Epithelial cell of esophagus (primary cell): ENCODE measurements around the gene ZSWIM8.
A peak's percentile ranks its signal among the peaks of the same experiment; 100 is the strongest.
"Not testable (repeated sequence)": the region's sequence is repeated elsewhere in the genome, so short reads cannot be mapped to it uniquely, and the experiment has no call there.

Experiments used
- DNase-seq: peaks from one replicate; pipeline ENCODE4 v3.0.0; 2010; ENCODE audit warnings: low read depth
- H3K4me3 ChIP-seq: 2 replicates; pipeline ENCODE4 v1.5.1; 2011; ENCODE audit warnings: mild to moderate bottlenecking, low read length, control low read depth
- TF ChIP-seq, protein P1 (sequence below): IDR thresholded peaks from 2 replicates; pipeline ENCODE4 v1.5.1; 2011; ENCODE audit warnings: low read depth, mild to moderate bottlenecking, low read length, control low read depth, inconsistent platforms; ENCODE audit not compliant: insufficient read depth; ENCODE audit errors: missing control alignments

ZSWIM8 gene

GRCh38 chr10:73781548-73781878, 3.9 kb upstream of the ZSWIM8 start:
- H3K4me3 ChIP-seq = peak overlapping the region; percentile 81
- no peak for DNase-seq
- TF ChIP-seq, protein P1, sequence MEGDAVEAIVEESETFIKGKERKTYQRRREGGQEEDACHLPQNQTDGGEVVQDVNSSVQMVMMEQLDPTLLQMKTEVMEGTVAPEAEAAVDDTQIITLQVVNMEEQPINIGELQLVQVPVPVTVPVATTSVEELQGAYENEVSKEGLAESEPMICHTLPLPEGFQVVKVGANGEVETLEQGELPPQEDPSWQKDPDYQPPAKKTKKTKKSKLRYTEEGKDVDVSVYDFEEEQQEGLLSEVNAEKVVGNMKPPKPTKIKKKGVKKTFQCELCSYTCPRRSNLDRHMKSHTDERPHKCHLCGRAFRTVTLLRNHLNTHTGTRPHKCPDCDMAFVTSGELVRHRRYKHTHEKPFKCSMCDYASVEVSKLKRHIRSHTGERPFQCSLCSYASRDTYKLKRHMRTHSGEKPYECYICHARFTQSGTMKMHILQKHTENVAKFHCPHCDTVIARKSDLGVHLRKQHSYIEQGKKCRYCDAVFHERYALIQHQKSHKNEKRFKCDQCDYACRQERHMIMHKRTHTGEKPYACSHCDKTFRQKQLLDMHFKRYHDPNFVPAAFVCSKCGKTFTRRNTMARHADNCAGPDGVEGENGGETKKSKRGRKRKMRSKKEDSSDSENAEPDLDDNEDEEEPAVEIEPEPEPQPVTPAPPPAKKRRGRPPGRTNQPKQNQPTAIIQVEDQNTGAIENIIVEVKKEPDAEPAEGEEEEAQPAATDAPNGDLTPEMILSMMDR = no peak

DNA sequence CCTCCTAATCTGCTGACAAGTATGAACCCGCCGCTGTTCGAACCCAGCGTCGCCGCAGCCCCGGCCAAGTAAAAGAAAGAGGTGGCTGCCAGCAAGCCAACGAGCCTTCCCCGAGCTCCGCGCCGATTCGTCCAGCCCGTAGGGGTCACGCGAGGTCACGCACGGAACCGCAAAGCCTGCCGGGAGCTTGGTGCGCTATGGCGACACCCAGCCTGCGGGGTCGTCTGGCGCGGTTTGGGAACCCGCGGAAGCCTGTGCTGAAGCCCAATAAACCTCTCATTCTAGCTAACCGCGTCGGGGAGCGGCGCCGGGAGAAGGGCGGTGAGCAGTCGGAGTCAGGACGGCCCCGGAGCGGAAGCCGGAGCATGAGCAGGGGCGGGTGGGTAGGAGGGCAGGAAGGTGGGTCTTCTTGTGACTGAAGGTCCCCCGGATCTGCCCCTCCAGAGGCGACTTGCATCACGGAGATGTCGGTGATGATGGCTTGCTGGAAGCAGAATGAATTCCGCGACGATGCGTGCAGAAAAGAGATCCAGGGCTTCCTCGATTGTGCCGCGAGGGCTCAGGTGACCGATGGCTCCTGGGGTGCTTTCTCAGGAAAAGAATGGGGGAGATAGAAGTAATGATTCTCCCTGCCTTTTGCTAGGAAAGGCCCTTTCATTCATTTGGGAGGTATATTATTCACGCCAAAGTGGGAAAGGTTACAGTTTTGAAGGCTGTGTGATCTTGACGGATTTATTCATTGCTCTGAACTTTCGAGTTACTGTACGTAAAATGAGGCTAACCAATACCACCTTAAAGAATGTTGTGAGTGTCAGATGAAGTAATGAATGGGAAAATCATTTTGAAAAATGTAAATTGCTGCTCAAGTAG, 3.3 kb upstream of the ZSWIM8 start, which contains the start of gene CHCHD1:
Gene CHCHD1 (plus strand): TSS at position 170 of the 870 bp plus-strand sequence. CDS start 28 bp downstream, at position 198.
- H3K4me3 ChIP-seq = peak within 1 kb of the TSS; percentile 81
- TF ChIP-seq, protein P1 = no peak
- peak; percentile 86 for DNase-seq

- TF ChIP-seq, protein P1 = no peak
- no peak for DNase-seq
- peak overlapping the region; percentile 81 for H3K4me3 ChIP-seq
Observed at GRCh38 chr10:73782749-73783085, 2.7 kb upstream of the ZSWIM8 start.

DNA sequence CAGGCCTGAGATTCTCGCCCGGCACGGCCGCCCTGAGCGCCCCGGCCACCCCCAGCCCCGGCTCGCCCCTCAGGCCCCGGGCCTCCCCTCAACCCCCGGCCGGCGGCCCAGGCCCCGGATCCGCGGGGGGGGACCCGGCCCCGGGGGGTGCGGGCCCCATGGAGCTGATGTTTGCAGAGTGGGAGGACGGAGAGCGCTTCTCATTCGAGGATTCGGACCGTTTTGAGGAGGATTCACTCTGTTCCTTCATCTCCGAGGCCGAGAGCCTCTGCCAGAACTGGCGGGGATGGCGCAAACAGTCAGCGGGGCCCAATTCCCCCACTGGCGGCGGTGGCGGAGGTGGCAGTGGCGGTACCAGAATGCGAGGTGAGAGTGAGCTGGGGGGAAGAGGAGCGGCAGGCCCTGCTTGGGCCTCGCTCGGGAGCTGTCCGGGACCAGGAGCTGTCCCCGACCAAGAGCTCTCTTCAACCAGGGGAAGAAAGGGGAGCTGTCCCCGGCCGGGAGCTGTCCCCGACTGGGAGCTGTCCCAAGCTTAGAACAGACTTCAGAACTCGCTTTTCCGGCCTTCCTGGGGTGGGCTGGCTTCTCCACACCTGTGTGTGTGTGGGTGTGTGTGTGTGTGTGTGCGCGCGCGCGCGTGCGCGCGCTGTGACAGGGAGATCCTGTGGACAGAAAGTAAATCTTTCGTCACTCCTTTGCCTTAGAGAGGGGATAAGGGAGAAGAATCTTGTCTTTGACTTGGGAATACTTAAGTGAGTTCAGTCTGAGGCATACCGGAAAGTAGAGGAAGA, 510 bp downstream of the ZSWIM8 start:
- peak overlapping the region; percentile 88 for H3K4me3 ChIP-seq
- TF ChIP-seq, protein P1 = no peak
- DNase-seq = peak; percentile 73

DNA sequence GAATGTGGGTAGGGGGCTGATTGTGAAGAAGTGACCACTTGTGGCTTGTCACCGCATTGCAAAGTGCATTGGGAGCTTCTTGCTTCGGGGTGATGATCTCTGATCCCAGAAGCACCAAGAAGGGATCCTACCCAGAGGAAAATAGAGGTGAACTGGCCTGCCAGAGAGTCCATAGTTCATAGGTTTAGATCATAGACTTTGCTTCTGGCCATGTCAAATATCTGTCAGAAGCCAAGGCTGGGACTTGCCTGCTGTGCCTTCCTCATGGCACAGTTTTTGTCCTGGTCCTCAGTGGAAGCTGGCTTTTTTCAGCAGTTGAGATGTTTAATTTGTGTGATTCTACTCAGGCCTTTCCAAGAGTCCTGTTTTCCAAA, 1.1 kb downstream of the ZSWIM8 start:
- TF ChIP-seq, protein P1 = no peak
- H3K4me3 ChIP-seq = peak overlapping the region; percentile 88
- no peak for DNase-seq

DNA sequence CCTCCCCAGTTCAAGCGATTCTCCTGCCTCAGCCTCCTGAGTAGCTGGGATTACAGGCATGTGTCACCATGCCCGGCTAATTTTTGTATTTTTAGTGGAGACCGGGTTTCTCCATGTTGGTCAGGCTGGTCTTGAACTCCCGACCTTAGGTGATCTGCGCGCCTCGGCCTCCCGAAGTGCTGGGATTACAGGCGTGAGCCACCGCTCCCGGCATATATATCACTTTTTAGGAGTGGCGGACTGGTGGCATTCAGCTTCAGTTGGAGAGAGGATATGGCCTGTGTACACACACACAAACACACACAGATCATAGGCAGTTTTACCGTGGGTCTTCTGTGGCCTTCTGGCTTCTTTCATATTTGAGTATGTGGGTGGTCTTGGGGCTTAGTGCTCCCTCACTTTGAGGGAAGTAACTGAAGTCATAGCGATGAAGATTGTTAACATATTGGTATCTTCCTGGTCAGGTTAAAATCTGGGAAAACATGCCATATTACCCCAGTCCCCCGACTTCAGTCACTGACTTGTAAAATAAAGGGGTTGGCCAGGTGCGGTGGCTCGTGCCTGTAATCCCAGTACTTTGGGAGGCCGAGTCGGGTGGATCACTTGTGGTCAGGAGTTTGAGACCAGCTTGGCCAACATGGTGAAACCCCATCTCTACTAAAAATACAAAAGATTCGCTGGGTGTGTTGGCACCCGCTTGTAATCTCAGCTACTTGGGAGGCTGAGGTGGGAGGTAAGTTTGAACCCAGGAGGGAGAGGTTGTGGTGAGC, 1.8 kb downstream of the ZSWIM8 start:
- DNase-seq, H3K4me3 ChIP-seq: not testable (repeated sequence)

GRCh38 chr10:73788864-73789658, 3.7 kb downstream of the ZSWIM8 start:
- no peak for DNase-seq
- no peak overlapping the region for H3K4me3 ChIP-seq
- TF ChIP-seq, protein P1 = no peak
